Stimulated activated CD4-positive, alpha-beta T cell treated with anti-CD3 and anti-CD28 coated beads, Interleukin-2, amount 100 ng/mL, for 4 hours (primary cell): ENCODE data around the gene BID.
"Not testable (repeated sequence)": the region's sequence is repeated elsewhere in the genome, so short reads cannot be mapped to it uniquely, and the experiment has no call there.

Source experiments
- DNase-seq: peaks from one replicate; pipeline ENCODE4 v3.0.0-alpha.2; 2020; ENCODE audit warnings: low read depth

The BID gene

GRCh38 chr22:17699696-17700340 lies 74.5 kb downstream of the BID start:
- no peak for DNase-seq

GRCh38 chr22:17698948-17699347 lies 75.3 kb downstream of the BID start:
- no peak for DNase-seq

GRCh38 chr22:17698276-17698675 lies 76.0 kb downstream of the BID start:
- DNase-seq, result not testable (repeated sequence)

GRCh38 chr22:17697196-17697595 lies 77.1 kb downstream of the BID start:
- not testable (repeated sequence) for DNase-seq

- no peak for DNase-seq
These were observed 78.3 kb downstream of the BID start for GRCh38 chr22:17695986-17696385.

GRCh38 chr22:17694752-17695151 lies 79.5 kb downstream of the BID start:
- no peak for DNase-seq

- no peak for DNase-seq
These were observed 80.1 kb downstream of the BID start for GRCh38 chr22:17694193-17694592.

- no peak for DNase-seq
These were observed 81.4 kb downstream of the BID start for GRCh38 chr22:17692841-17693240.

GRCh38 chr22:17684245-17684644 lies 90.0 kb downstream of the BID start:
- DNase-seq, result no peak
